Neutrophil (primary cell): ENCODE data around the gene ERBB2.

Source experiments
- H3K27ac ChIP-seq: fragments of 200-600 bp; sonication (generic); 2 replicates; pipeline ENCODE4 v1.5.1; 2016; ENCODE audit warnings: mild to moderate bottlenecking, moderate library complexity
- H3K27me3 ChIP-seq: fragments of 200-600 bp; sonication (generic); 2 replicates; pipeline ENCODE4 v1.6.0; 2016; ENCODE audit warnings: mild to moderate bottlenecking
- H3K36me3 ChIP-seq: fragments of 200-600 bp; sonication (generic); 2 replicates; pipeline ENCODE4 v1.5.1; 2017
- H3K4me1 ChIP-seq, 2 experiments: fragments of 200-600 bp in 1 of 2; sonication (generic) in 1 of 2; 1 replicate in 1 of 2; 2 replicates in 1 of 2; pipeline versions ENCODE4 v1.5.1 to v1.6.1; 2013 to 2016; ENCODE audit warnings: low read depth in 1 of 2, low read length in 1 of 2, mild to moderate bottlenecking in 1 of 2, moderate library complexity in 1 of 2; ENCODE audit not compliant: control insufficient read depth in 1 of 2, insufficient read depth in 1 of 2
- H3K4me3 ChIP-seq, 2 experiments: fragments of 200-600 bp in 1 of 2; sonication (generic) in 1 of 2; 1 replicate in 1 of 2; 2 replicates in 1 of 2; pipeline ENCODE4 v1.5.1; 2013 to 2016; ENCODE audit warnings: low read depth in 1 of 2, low read length in 1 of 2, mild to moderate bottlenecking in 1 of 2, moderate library complexity in 1 of 2
- H3K9me3 ChIP-seq: fragments of 200-600 bp; sonication (generic); 2 replicates; pipeline ENCODE4 v1.5.1; 2016
- CTCF ChIP-seq: fragments of 200-600 bp; sonication (generic); IDR thresholded peaks from 2 replicates; pipeline ENCODE4 v1.5.1; 2016; ENCODE audit warnings: antibody characterized with exemption

The ERBB2 gene

GRCh38 chr17:39737760-39738567 is 38.1 kb downstream of the ERBB2 start, which contains the start of gene GRB7:
Gene GRB7, plus strand, starts transcription at chr17:39737938. Its CDS starts 4,364 bp downstream, at chr17:39742302.
- Histone ChIP-seq H3K4me3 (peak within 1 kb of the TSS in 1 of 2 experiments; percentile 6), H3K27ac (no peak within 1 kb of the TSS), H3K9me3 (no peaks in the 10 kb centered on the region), H3K36me3 (no peaks in the 10 kb centered on the region), H3K4me1 (peaks cover 3 to 20% of the 10 kb centered on the region in 2 experiments), H3K27me3 (peaks cover 97% of the 10 kb centered on the region)
- TF ChIP-seq CTCF = no peak

GRCh38 chr17:39738568-39738901 is 38.7 kb downstream of the ERBB2 start:
- Histone ChIP-seq H3K9me3 (no peaks in the 10 kb centered on the region), H3K4me3 (no peak overlapping the region), H3K4me1 (peaks cover 3 to 20% of the 10 kb centered on the region in 2 experiments), H3K27ac (no peak overlapping the region), H3K27me3 (peaks cover 97% of the 10 kb centered on the region), H3K36me3 (no peaks in the 10 kb centered on the region)
- TF ChIP-seq CTCF = no peak

GRCh38 chr17:39738983-39739884 is 39.4 kb downstream of the ERBB2 start:
- H3K27me3 ChIP-seq = peaks cover 98% of the 10 kb centered on the region
- no peak overlapping the region for H3K27ac ChIP-seq
- no peak overlapping the region for H3K4me3 ChIP-seq
- H3K4me1 ChIP-seq = peaks cover 3 to 20% of the 10 kb centered on the region in 2 experiments
- no peaks in the 10 kb centered on the region for H3K36me3 ChIP-seq
- no peak for TF ChIP-seq CTCF
- no peaks in the 10 kb centered on the region for H3K9me3 ChIP-seq

GRCh38 chr17:39739885-39740356 is 40.1 kb downstream of the ERBB2 start:
- peaks cover 3 to 20% of the 10 kb centered on the region in 2 experiments for H3K4me1 ChIP-seq
- no peak overlapping the region for H3K4me3 ChIP-seq
- H3K9me3 ChIP-seq = no peaks in the 10 kb centered on the region
- H3K36me3 ChIP-seq = no peaks in the 10 kb centered on the region
- peaks cover 99% of the 10 kb centered on the region for H3K27me3 ChIP-seq
- no peak for TF ChIP-seq CTCF
- H3K27ac ChIP-seq = no peak overlapping the region

GRCh38 chr17:39740357-39741111 is 40.7 kb downstream of the ERBB2 start:
- H3K4me1 ChIP-seq = peaks cover 3 to 20% of the 10 kb centered on the region in 2 experiments
- no peak overlapping the region for H3K27ac ChIP-seq
- H3K27me3 ChIP-seq = peaks cover 96% of the 10 kb centered on the region
- TF ChIP-seq CTCF = no peak
- H3K9me3 ChIP-seq = no peaks in the 10 kb centered on the region
- H3K4me3 ChIP-seq = no peak overlapping the region
- H3K36me3 ChIP-seq = no peaks in the 10 kb centered on the region
